ENCODE data around the gene SLC25A13. TPM values are rescaled to one million over a fixed set of nuclear protein-coding genes. Genes with fewer than 3 reads are reported as not detected.

SLC25A13 gene
- total RNA-seq, 1 experiment from 2014 or later = 71.7 TPM

DNA sequence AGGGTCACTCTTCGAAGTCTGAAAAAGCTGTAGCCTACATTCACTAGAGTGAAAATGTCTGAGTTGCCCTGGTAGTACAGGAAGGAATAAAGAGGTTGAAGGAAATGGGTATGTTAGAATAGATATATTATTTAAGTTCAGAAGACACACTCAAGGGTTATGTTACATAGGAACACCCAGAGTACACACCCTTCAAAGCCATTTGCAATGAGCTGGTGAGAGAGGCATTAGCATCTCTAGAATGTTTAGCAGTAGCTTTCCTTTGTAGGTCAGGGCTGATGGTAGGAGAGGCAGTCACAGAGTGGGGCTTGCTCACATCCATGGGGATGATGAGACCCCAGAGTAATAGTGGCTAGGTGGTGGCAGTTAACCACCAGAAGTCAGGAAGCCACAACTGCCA is 221.2 kb downstream of the SLC25A13 start:
- Histone ChIP-seq H3K56ac (ENCODE audit: insufficient read length, low read depth, low read length) (no peak overlapping the region), H2AFZ (ENCODE audit: low read length) (no peak overlapping the region), H4K5ac (ENCODE audit: insufficient read length, low read depth, low read length) (no peak overlapping the region), H3K9ac (ENCODE audit: extremely low read depth, insufficient read length, low read length) (no peak overlapping the region), H3K27ac (ENCODE audit: insufficient read length, low read depth, low read length) (no peak overlapping the region), H3K4me1 (ENCODE audit: insufficient read depth, low read length) (no peaks in the 10 kb centered on the region), H3K27me3 (ENCODE audit: insufficient read depth, low read length) (no peaks in the 10 kb centered on the region), H2BK120ac (ENCODE audit: low read depth, low read length, poor library complexity, severe bottlenecking) (no peak overlapping the region), H4K20me1 (ENCODE audit: control insufficient read depth, insufficient read depth, insufficient read length) (no peaks in the 10 kb centered on the region), H4K91ac (ENCODE audit: insufficient read length, low read depth, low read length) (no peak overlapping the region), H2BK5ac (ENCODE audit: insufficient read length, low read length) (no peak overlapping the region), H3K23ac (ENCODE audit: insufficient read length, low read depth, low read length) (no peak overlapping the region), H2BK15ac (ENCODE audit: low read depth, low read length) (no peak overlapping the region), H2BK12ac (ENCODE audit: insufficient read length, low read depth, low read length) (no peak overlapping the region), H2BK20ac (ENCODE audit: low read depth, low read length, poor library complexity, severe bottlenecking) (no peak overlapping the region), H3K23me2 (ENCODE audit: insufficient read length, low read depth, low read length, poor library complexity, severe bottlenecking) (no peaks in the 10 kb centered on the region), H3K9me3 (ENCODE audit: control insufficient read depth, low read depth, low read length) (no peaks in the 10 kb centered on the region), H4K8ac (replicated peaks; ENCODE audit: insufficient read length, low read depth, low read length) (no peak overlapping the region), H3K18ac (ENCODE audit: insufficient read length, low read depth, low read length) (no peak overlapping the region), H2AK5ac (ENCODE audit: insufficient read length, low read length) (no peak overlapping the region), H3K14ac (ENCODE audit: insufficient read depth, low read length) (no peak overlapping the region), H3K79me1 (ENCODE audit: insufficient read depth, low read depth, low read length, poor library complexity, severe bottlenecking) (no peaks in the 10 kb centered on the region), H3K79me2 (ENCODE audit: insufficient read depth, low read length) (no peaks in the 10 kb centered on the region), H3T11ph (ENCODE audit: low read length) (no peak overlapping the region), H3K4me2 (ENCODE audit: insufficient read depth, insufficient read length, low read length) (no peak overlapping the region), H3K4ac (ENCODE audit: low read depth, low read length) (no peak overlapping the region)
- no peaks in the 10 kb centered on the region for H3K36me3 Mint-ChIP-seq (ENCODE audit: insufficient read depth in 1 of 3, low read depth in 3 of 3)
- DNase-seq = no peak
- H3K4me3 Mint-ChIP-seq = no peak overlapping the region
- no peaks in the 10 kb centered on the region for H3K9me3 Mint-ChIP-seq
- peaks cover 2 to 3% of the 10 kb centered on the region in 2 experiments; a peak in 2 of 4 replicates for H3K4me1 Mint-ChIP-seq
- TF ChIP-seq, protein P1, sequence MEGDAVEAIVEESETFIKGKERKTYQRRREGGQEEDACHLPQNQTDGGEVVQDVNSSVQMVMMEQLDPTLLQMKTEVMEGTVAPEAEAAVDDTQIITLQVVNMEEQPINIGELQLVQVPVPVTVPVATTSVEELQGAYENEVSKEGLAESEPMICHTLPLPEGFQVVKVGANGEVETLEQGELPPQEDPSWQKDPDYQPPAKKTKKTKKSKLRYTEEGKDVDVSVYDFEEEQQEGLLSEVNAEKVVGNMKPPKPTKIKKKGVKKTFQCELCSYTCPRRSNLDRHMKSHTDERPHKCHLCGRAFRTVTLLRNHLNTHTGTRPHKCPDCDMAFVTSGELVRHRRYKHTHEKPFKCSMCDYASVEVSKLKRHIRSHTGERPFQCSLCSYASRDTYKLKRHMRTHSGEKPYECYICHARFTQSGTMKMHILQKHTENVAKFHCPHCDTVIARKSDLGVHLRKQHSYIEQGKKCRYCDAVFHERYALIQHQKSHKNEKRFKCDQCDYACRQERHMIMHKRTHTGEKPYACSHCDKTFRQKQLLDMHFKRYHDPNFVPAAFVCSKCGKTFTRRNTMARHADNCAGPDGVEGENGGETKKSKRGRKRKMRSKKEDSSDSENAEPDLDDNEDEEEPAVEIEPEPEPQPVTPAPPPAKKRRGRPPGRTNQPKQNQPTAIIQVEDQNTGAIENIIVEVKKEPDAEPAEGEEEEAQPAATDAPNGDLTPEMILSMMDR (conservative IDR thresholded peaks at IDR 0.05) = no peak
- H3K27ac Mint-ChIP-seq = no peak overlapping the region
- WGBS (ENCODE audit: extremely low coverage, insufficient read length, low lambda C conversion rate) = no CpG with 5 or more reads among the region's 1 CpG
- peaks cover 7% of the 10 kb centered on the region; the same call in 1 of the 2 replicates for H3K27me3 Mint-ChIP-seq (ENCODE audit: low read depth)

Data from H9 (cell line).